ENCODE results near the gene ZDHHC14. TPM values are rescaled to one million over a fixed set of nuclear protein-coding genes. Genes with fewer than 3 reads are reported as not detected.

ZDHHC14 gene
- total RNA-seq, 1 experiment from 2014 or later = 3.2 TPM

DNA sequence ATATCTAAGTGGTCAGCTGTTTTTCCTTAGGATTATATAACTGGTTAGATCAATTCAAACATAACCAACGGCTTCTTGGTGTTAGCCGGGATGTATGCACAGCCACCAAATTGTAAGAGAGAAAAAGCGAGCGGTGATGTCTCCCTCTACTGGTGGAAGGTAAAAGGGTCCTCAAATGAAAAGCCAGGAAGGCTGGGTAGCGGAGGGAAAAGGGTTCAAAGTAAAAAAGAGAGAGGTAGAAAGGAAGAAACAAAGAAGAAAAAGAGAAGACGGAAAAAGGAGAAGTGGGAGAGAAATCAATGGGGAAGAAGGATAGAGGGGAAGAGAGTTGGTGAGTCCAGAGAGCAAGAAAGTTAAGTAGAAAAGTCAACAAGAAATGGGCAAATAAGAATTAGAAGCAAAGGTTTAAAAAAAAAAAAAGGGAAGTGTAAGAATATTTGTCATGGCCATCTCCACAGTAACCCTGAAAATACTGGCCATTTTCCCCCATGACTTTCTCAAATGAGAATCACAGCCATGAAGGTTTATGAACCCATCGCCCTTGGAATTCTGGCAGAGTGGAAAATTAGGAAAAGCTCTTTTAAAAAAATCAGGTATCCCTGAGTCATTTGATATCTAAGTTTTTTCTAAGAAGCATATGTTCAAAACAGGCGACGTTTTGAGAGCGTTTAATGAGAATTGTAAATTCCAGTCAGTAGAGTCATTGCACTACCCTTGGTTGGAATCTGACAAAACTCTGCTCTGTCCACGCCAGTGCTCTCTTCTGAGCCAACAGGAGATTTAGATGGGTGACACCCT is 286.4 kb downstream of the ZDHHC14 start:
- Histone ChIP-seq H3K27me3 (replicated peaks; ENCODE audit: insufficient read depth, low read depth, low read length, poor library complexity) (no peaks in the 10 kb centered on the region), H3K36me3 (ENCODE audit: insufficient read depth, low read length, poor library complexity, severe bottlenecking) (no peaks in the 10 kb centered on the region), H3K9me3 (ENCODE audit: low read depth, low read length, poor library complexity, severe bottlenecking) (no peaks in the 10 kb centered on the region), H3K4me1 (ENCODE audit: insufficient read depth, low read length, poor library complexity, severe bottlenecking) (peaks cover 5% of the 10 kb centered on the region), H3K4me3 (ENCODE audit: low read depth, low read length, poor library complexity, severe bottlenecking) (no peak overlapping the region), H3K27ac (ENCODE audit: low read depth, low read length, poor library complexity, severe bottlenecking) (no peak overlapping the region)
- TF ChIP-seq, protein P1, sequence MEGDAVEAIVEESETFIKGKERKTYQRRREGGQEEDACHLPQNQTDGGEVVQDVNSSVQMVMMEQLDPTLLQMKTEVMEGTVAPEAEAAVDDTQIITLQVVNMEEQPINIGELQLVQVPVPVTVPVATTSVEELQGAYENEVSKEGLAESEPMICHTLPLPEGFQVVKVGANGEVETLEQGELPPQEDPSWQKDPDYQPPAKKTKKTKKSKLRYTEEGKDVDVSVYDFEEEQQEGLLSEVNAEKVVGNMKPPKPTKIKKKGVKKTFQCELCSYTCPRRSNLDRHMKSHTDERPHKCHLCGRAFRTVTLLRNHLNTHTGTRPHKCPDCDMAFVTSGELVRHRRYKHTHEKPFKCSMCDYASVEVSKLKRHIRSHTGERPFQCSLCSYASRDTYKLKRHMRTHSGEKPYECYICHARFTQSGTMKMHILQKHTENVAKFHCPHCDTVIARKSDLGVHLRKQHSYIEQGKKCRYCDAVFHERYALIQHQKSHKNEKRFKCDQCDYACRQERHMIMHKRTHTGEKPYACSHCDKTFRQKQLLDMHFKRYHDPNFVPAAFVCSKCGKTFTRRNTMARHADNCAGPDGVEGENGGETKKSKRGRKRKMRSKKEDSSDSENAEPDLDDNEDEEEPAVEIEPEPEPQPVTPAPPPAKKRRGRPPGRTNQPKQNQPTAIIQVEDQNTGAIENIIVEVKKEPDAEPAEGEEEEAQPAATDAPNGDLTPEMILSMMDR (conservative IDR thresholded peaks at IDR 0.05; ENCODE audit: low read depth, low read length) = peak; percentile 96
- TF ChIP-seq EZH2 (IDR thresholded peaks at IDR 0.05; ENCODE audit: borderline replicate concordance, low read depth, low read length, poor library complexity, severe bottlenecking) = no peak
- intact Hi-C loops (cut with micrococcal nuclease; ENCODE audit: unreplicated experiment) = loop anchor here (1.0 kb wide), 1 partner anchor 352 kb away; no protein-coding TSS in a partner anchor
- POLR2A ChIA-PET (ENCODE audit: low non-redundant PET) = no interaction called here
- no TSS peak for BruUV-seq (replicated peaks)
- CTCF ChIA-PET = interaction anchor here (0.7 to 1.1 kb wide), 3 partner anchors 263 to 353 kb away, joined by 3 read pairs; no protein-coding TSS in a partner anchor
- DNase-seq (ENCODE audit: low spot score) = peak; percentile 73

DNA sequence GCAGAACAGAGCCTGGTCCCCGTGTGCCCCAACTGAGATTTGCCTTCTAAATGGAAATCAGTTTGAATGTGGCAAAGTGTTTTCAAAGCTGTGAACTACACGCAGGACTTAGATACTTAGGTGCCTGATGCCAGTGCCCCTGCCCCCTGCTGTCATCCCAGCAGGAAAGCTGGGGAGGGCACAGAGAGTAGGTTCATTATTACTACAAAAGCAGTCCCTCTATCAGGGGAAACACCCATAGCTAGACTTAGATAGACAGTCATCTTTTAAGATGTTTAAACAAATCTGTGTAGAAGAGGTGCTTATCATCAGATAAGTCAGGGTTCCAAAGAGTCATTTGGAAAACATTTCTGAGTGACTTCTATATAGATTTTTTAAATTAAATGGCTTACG is 287.0 kb downstream of the ZDHHC14 start:
- Histone ChIP-seq H3K27me3 (replicated peaks; ENCODE audit: insufficient read depth, low read depth, low read length, poor library complexity) (no peaks in the 10 kb centered on the region), H3K4me3 (ENCODE audit: low read depth, low read length, poor library complexity, severe bottlenecking) (no peak overlapping the region), H3K9me3 (ENCODE audit: low read depth, low read length, poor library complexity, severe bottlenecking) (no peaks in the 10 kb centered on the region), H3K27ac (ENCODE audit: low read depth, low read length, poor library complexity, severe bottlenecking) (no peak overlapping the region), H3K36me3 (ENCODE audit: insufficient read depth, low read length, poor library complexity, severe bottlenecking) (no peaks in the 10 kb centered on the region), H3K4me1 (ENCODE audit: insufficient read depth, low read length, poor library complexity, severe bottlenecking) (peaks cover 5% of the 10 kb centered on the region)
- no peak for TF ChIP-seq EZH2 (IDR thresholded peaks at IDR 0.05; ENCODE audit: borderline replicate concordance, low read depth, low read length, poor library complexity, severe bottlenecking)
- TF ChIP-seq, protein P1 (conservative IDR thresholded peaks at IDR 0.05; ENCODE audit: low read depth, low read length) = no peak
- no peak for DNase-seq (ENCODE audit: low spot score)
- POLR2A ChIA-PET (ENCODE audit: low non-redundant PET) = no interaction called here
- CTCF ChIA-PET = interaction anchor here (0.7 kb wide), 1 partner anchor 264 kb away, joined by 3 read pairs; no protein-coding TSS in a partner anchor
- BruUV-seq (replicated peaks) = no TSS peak
- intact Hi-C loops (cut with micrococcal nuclease; ENCODE audit: unreplicated experiment) = no loop called here

DNA sequence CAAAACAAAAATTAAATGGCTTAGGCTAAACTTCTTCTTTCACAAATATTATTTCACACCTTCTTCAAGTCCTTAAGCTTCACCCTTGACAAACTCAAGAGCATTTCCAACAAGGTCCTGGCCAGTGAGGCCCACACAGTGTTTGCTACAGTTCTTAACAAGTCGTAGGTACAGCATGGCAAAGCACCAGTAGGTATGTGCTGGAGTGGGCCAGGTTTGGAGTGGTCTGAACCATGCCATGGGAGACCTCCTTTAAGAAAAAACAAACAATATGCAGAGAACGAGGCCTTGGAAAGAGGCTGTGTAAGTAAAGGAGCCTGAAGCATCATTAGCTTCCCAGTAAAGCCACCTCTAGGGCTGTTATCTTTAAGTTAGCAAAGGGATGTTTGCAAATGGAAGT is 287.7 kb downstream of the ZDHHC14 start:
- no TSS peak for BruUV-seq (replicated peaks)
- Histone ChIP-seq H3K4me1 (ENCODE audit: insufficient read depth, low read length, poor library complexity, severe bottlenecking) (peaks cover 5% of the 10 kb centered on the region), H3K27me3 (replicated peaks; ENCODE audit: insufficient read depth, low read depth, low read length, poor library complexity) (no peaks in the 10 kb centered on the region), H3K36me3 (ENCODE audit: insufficient read depth, low read length, poor library complexity, severe bottlenecking) (no peaks in the 10 kb centered on the region), H3K4me3 (ENCODE audit: low read depth, low read length, poor library complexity, severe bottlenecking) (no peak overlapping the region), H3K9me3 (ENCODE audit: low read depth, low read length, poor library complexity, severe bottlenecking) (no peaks in the 10 kb centered on the region), H3K27ac (ENCODE audit: low read depth, low read length, poor library complexity, severe bottlenecking) (no peak overlapping the region)
- ChIA-PET POLR2A (ENCODE audit: low non-redundant PET) (no interaction called here), CTCF (interaction anchor here (0.6 to 1.3 kb wide), 2 partner anchors 51 to 354 kb away, joined by 4 read pairs; no protein-coding TSS in a partner anchor)
- TF ChIP-seq, protein P1 (conservative IDR thresholded peaks at IDR 0.05; ENCODE audit: low read depth, low read length) = no peak
- no peak for TF ChIP-seq EZH2 (IDR thresholded peaks at IDR 0.05; ENCODE audit: borderline replicate concordance, low read depth, low read length, poor library complexity, severe bottlenecking)
- DNase-seq (ENCODE audit: low spot score) = no peak
- intact Hi-C loops (cut with micrococcal nuclease; ENCODE audit: unreplicated experiment) = no loop called here

All from A673 (cell line).